HepG2 (cell line): ENCODE results near the gene FN1. TPM values are rescaled to one million over a fixed set of nuclear protein-coding genes. Genes with fewer than 3 reads are reported as not detected.

Source experiments
- PITX1 ChIP-seq: sonication (generic); formaldehyde crosslinking; IDR thresholded peaks from 2 replicates; pipeline ENCODE4 v1.5.1; 2020; ENCODE audit warnings: mild to moderate bottlenecking, missing genetic modification reagents
- RAD51 ChIP-seq: fragments of 450-650 bp; IDR thresholded peaks from 2 replicates; pipeline ENCODE4 v1.6.1; 2016; ENCODE audit warnings: borderline replicate concordance
- RORA ChIP-seq: sonication (generic); formaldehyde crosslinking; IDR thresholded peaks from 2 replicates; pipeline ENCODE4 v1.5.0; 2020; ENCODE audit warnings: mild to moderate bottlenecking, missing genetic modification reagents, moderate library complexity
- SNRNP70 ChIP-seq: fragments of 200-400 bp; formaldehyde crosslinking; IDR thresholded peaks from 2 replicates; pipeline ENCODE4 v1.6.1; 2017; ENCODE audit warnings: mild to moderate bottlenecking, low read depth, low read length, moderate library complexity
- SRF ChIP-seq: IDR thresholded peaks from 2 replicates; pipeline ENCODE4 v1.6.1; 2011; ENCODE audit warnings: mild to moderate bottlenecking, low read depth, low read length, moderate library complexity
- ZNF12 ChIP-seq: sonication (generic); formaldehyde crosslinking; IDR thresholded peaks from 2 replicates; pipeline ENCODE4 v1.5.0; 2020; ENCODE audit warnings: missing genetic modification reagents
- ZNF225 ChIP-seq: sonication (generic); formaldehyde crosslinking; IDR thresholded peaks from 2 replicates; pipeline ENCODE4 v1.4.0; 2020; ENCODE audit warnings: mild to moderate bottlenecking, missing genetic modification reagents
- ZNF367 ChIP-seq: sonication (generic); formaldehyde crosslinking; IDR thresholded peaks from 2 replicates; pipeline ENCODE4 v1.4.0; 2020; ENCODE audit warnings: missing genetic modification reagents, borderline replicate concordance
- ZNF382 ChIP-seq: sonication (generic); formaldehyde crosslinking; IDR thresholded peaks from 2 replicates; pipeline ENCODE4 v1.5.0; 2020; ENCODE audit warnings: missing genetic modification reagents, mild to moderate bottlenecking, borderline replicate concordance
- ZNF790 ChIP-seq: sonication (generic); formaldehyde crosslinking; IDR thresholded peaks from 2 replicates; pipeline ENCODE4 v1.8.0; 2022; ENCODE audit warnings: missing genetic modification reagents, mild to moderate bottlenecking, borderline replicate concordance
- ZNF891 ChIP-seq: sonication (generic); formaldehyde crosslinking; IDR thresholded peaks from 2 replicates; pipeline ENCODE4 v1.5.0; 2020; ENCODE audit warnings: mild to moderate bottlenecking, missing genetic modification reagents
- polyA plus RNA-seq, 8 experiments: library from polyadenylated mRNA; depleted of rRNA in 3 of 8; stranded (reverse) in 7 of 8; unstranded in 1 of 8; fragments of >200 nt; fragmentation: Illumina TruSeq in 4 of 8; extraction: Trizol in 4 of 8; gene quantifications; 2 replicates each; pipeline versions ENCODE4 v1.2.1 to v1.2.3, GENCODE V29; 2011 to 2016; ENCODE audit warnings: low read depth in 4 of 8, missing spikeins in 1 of 8, mixed read lengths in 1 of 8; ENCODE audit not compliant: insufficient read depth in 1 of 8
- total RNA-seq, 5 experiments: library from RNA; depleted of rRNA; stranded (reverse); fragments of >200 nt; fragmentation: Illumina TruSeq; extraction: Trizol; gene quantifications; 2 replicates each; pipeline ENCODE4 v1.2.3, GENCODE V29; 2016; ENCODE audit warnings: low read depth in 1 of 5
- TF ChIP-seq, protein P1 (sequence below): sonication (generic); formaldehyde crosslinking; IDR thresholded peaks from 2 replicates; pipeline ENCODE4 v1.4.0; 2020; ENCODE audit warnings: missing genetic modification reagents, borderline replicate concordance
- TF ChIP-seq, protein P2 (sequence below): sonication (generic); formaldehyde crosslinking; IDR thresholded peaks from 2 replicates; pipeline ENCODE4 v1.5.1; 2020; ENCODE audit warnings: mild to moderate bottlenecking, missing genetic modification reagents, moderate library complexity
- TF ChIP-seq, protein P3 (sequence below): sonication (generic); formaldehyde crosslinking; IDR thresholded peaks from 2 replicates; pipeline ENCODE4 v1.5.1; 2020; ENCODE audit warnings: missing genetic modification reagents, mild to moderate bottlenecking, borderline replicate concordance
- TF ChIP-seq, protein P4 (sequence below): sonication (generic); formaldehyde crosslinking; IDR thresholded peaks from 2 replicates; pipeline ENCODE4 v1.4.0; 2020; ENCODE audit warnings: mild to moderate bottlenecking, missing genetic modification reagents
- TF ChIP-seq, protein P5 (sequence below): sonication (generic); formaldehyde crosslinking; IDR thresholded peaks from 2 replicates; pipeline ENCODE4 v1.4.0; 2020; ENCODE audit warnings: low read depth, missing genetic modification reagents

Gene FN1
- total and polyA plus RNA-seq, 2 of the 13 experiments (the other 11 are each of a cell fraction or from before 2014, with no cell fraction given): 1,847 to 6,471 TPM

DNA sequence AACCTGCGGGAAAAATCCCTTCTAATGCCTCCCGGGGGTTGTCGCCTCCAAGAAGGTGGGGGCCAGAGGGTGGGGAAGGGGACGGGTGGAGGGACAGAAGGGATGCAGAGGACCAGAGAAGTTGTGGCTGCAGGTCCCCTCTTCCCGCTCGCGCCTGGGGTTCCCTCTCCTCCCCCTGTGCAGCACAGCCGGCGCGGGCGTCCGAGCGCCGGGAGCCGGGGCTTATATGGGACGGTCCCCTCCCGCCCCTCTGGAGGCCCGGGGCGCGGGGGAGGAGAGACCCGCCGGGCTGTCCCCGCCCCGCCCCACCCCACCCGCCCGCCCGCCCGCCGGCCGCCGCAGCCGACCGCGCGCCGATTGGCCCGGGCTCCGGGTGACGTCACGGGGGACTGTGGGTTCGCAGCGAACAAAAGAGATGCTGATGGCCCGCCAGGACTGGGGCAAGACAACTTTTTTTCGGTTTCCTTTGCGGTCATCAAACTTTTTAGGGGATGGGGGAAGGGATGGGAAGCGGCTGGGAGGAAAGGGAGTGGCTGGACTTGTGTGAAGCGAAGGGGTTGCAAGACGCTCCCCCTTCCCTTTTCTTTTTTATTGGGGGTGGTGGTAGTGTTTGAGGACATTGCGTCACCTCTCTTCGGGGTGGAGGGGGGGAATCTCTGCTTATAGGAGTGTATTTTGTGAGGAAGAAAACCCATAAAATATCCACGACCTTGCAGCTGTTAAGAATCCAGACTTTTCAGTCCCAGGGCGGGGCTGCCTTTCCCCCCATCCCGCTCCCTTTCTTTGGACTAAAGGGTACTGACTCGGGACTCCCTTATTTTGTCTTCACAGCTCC, at the start of gene FN1 (continued):
- TF ChIP-seq, protein P1, sequence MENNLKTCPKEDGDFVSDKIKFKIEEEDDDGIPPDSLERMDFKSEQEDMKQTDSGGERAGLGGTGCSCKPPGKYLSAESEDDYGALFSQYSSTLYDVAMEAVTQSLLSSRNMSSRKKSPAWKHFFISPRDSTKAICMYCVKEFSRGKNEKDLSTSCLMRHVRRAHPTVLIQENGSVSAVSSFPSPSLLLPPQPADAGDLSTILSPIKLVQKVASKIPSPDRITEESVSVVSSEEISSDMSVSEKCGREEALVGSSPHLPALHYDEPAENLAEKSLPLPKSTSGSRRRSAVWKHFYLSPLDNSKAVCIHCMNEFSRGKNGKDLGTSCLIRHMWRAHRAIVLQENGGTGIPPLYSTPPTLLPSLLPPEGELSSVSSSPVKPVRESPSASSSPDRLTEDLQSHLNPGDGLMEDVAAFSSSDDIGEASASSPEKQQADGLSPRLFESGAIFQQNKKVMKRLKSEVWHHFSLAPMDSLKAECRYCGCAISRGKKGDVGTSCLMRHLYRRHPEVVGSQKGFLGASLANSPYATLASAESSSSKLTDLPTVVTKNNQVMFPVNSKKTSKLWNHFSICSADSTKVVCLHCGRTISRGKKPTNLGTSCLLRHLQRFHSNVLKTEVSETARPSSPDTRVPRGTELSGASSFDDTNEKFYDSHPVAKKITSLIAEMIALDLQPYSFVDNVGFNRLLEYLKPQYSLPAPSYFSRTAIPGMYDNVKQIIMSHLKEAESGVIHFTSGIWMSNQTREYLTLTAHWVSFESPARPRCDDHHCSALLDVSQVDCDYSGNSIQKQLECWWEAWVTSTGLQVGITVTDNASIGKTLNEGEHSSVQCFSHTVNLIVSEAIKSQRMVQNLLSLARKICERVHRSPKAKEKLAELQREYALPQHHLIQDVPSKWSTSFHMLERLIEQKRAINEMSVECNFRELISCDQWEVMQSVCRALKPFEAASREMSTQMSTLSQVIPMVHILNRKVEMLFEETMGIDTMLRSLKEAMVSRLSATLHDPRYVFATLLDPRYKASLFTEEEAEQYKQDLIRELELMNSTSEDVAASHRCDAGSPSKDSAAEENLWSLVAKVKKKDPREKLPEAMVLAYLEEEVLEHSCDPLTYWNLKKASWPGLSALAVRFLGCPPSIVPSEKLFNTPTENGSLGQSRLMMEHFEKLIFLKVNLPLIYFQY (CRISPR knock-in tag): peak; percentile 22; the same call in 1 of the 2 replicates
- no peak; the same call in none of the 2 replicates for TF ChIP-seq PITX1
- TF ChIP-seq, protein P2, sequence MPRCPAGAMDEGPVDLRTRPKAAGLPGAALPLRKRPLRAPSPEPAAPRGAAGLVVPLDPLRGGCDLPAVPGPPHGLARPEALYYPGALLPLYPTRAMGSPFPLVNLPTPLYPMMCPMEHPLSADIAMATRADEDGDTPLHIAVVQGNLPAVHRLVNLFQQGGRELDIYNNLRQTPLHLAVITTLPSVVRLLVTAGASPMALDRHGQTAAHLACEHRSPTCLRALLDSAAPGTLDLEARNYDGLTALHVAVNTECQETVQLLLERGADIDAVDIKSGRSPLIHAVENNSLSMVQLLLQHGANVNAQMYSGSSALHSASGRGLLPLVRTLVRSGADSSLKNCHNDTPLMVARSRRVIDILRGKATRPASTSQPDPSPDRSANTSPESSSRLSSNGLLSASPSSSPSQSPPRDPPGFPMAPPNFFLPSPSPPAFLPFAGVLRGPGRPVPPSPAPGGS (CRISPR knock-in tag): peak; percentile 92; the same call in 1 of the 2 replicates
- TF ChIP-seq, protein P3, sequence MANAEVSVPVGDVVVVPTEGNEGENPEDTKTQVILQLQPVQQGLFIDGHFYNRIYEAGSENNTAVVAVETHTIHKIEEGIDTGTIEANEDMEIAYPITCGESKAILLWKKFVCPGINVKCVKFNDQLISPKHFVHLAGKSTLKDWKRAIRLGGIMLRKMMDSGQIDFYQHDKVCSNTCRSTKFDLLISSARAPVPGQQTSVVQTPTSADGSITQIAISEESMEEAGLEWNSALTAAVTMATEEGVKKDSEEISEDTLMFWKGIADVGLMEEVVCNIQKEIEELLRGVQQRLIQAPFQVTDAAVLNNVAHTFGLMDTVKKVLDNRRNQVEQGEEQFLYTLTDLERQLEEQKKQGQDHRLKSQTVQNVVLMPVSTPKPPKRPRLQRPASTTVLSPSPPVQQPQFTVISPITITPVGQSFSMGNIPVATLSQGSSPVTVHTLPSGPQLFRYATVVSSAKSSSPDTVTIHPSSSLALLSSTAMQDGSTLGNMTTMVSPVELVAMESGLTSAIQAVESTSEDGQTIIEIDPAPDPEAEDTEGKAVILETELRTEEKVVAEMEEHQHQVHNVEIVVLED (CRISPR knock-in tag): peak; percentile 36; the same call in 1 of the 2 replicates
- peak; percentile 83 for TF ChIP-seq ZNF12 (CRISPR knock-in tag)
- peak; percentile 96; the same call in 1 of the 2 replicates for TF ChIP-seq ZNF891 (CRISPR knock-in tag)
- TF ChIP-seq, protein P4, sequence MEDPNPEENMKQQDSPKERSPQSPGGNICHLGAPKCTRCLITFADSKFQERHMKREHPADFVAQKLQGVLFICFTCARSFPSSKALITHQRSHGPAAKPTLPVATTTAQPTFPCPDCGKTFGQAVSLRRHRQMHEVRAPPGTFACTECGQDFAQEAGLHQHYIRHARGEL (CRISPR knock-in tag): no peak
- TF ChIP-seq ZNF225 (CRISPR knock-in tag): peak; percentile 20
- no peak for TF ChIP-seq RORA
- no peak; the same call in 1 of the 2 replicates for TF ChIP-seq ZNF790
- no peak for TF ChIP-seq RAD51
- no peak for TF ChIP-seq SNRNP70
- TF ChIP-seq ZNF367: 0 out of 2 replicates have a peak, but pooled peaks have one; percentile 80
- no peak for TF ChIP-seq ZNF382 (CRISPR knock-in tag)
- TF ChIP-seq, protein P5, sequence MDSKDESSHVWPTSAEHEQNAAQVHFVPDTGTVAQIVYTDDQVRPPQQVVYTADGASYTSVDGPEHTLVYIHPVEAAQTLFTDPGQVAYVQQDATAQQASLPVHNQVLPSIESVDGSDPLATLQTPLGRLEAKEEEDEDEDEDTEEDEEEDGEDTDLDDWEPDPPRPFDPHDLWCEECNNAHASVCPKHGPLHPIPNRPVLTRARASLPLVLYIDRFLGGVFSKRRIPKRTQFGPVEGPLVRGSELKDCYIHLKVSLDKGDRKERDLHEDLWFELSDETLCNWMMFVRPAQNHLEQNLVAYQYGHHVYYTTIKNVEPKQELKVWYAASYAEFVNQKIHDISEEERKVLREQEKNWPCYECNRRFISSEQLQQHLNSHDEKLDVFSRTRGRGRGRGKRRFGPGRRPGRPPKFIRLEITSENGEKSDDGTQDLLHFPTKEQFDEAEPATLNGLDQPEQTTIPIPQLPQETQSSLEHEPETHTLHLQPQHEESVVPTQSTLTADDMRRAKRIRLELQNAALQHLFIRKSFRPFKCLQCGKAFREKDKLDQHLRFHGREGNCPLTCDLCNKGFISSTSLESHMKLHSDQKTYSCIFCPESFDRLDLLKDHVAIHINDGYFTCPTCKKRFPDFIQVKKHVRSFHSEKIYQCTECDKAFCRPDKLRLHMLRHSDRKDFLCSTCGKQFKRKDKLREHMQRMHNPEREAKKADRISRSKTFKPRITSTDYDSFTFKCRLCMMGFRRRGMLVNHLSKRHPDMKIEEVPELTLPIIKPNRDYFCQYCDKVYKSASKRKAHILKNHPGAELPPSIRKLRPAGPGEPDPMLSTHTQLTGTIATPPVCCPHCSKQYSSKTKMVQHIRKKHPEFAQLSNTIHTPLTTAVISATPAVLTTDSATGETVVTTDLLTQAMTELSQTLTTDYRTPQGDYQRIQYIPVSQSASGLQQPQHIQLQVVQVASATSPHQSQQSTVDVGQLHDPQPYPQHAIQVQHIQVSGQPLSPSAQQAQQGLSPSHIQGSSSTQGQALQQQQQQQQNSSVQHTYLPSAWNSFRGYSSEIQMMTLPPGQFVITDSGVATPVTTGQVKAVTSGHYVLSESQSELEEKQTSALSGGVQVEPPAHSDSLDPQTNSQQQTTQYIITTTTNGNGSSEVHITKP (CRISPR knock-in tag): no peak; the same call in 1 of the 2 replicates
- peak; percentile 44; the same call in 1 of the 2 replicates for TF ChIP-seq SRF
